ENCODE measurements around the gene ITGA5.

ITGA5 gene

DNA sequence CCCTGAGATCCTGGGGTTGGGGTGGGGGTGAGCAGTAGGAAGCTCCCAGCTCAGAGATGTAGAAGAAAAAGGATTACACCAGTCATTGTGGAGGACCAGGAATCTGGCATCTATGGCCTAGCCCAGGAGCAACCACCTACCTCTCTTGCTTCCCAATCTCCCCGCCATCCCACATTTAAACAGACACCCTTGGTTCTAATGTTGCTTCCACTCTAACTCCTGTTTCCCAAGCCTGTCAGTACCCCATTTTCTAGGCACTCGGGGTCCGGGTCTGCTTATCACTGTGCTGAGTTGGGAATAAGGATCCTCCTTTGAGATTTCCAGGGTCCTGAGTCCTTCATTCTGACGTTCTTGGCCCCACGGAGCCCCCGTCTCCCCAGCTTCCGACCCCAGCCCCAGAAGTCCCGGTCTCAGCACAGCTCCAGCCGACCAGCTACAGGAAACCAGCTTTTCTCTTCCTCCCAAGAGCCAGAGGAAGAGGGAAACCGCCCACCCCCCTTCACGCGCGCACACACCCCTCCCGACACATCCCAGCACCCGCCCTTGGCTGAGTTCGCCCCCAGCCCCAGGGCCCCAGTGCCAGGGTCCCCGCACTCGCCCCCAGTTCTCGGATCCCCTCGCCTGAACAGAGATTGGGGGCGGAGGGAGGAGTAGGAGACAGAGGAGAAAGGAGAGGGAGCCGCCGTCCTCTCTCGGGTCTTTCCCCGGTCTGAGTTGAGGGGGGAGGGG, 1.2 kb downstream of the ITGA5 start:
- TF ChIP-seq, protein P1, sequence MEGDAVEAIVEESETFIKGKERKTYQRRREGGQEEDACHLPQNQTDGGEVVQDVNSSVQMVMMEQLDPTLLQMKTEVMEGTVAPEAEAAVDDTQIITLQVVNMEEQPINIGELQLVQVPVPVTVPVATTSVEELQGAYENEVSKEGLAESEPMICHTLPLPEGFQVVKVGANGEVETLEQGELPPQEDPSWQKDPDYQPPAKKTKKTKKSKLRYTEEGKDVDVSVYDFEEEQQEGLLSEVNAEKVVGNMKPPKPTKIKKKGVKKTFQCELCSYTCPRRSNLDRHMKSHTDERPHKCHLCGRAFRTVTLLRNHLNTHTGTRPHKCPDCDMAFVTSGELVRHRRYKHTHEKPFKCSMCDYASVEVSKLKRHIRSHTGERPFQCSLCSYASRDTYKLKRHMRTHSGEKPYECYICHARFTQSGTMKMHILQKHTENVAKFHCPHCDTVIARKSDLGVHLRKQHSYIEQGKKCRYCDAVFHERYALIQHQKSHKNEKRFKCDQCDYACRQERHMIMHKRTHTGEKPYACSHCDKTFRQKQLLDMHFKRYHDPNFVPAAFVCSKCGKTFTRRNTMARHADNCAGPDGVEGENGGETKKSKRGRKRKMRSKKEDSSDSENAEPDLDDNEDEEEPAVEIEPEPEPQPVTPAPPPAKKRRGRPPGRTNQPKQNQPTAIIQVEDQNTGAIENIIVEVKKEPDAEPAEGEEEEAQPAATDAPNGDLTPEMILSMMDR (IDR thresholded peaks at IDR 0.05), result no peak
- peak overlapping the region; percentile 89 to 93 for H3K27ac ChIP-seq
- peak overlapping the region; percentile 93 for H3K4me3 ChIP-seq
- no peak for DNase-seq (ENCODE audit: low spot score)

DNA sequence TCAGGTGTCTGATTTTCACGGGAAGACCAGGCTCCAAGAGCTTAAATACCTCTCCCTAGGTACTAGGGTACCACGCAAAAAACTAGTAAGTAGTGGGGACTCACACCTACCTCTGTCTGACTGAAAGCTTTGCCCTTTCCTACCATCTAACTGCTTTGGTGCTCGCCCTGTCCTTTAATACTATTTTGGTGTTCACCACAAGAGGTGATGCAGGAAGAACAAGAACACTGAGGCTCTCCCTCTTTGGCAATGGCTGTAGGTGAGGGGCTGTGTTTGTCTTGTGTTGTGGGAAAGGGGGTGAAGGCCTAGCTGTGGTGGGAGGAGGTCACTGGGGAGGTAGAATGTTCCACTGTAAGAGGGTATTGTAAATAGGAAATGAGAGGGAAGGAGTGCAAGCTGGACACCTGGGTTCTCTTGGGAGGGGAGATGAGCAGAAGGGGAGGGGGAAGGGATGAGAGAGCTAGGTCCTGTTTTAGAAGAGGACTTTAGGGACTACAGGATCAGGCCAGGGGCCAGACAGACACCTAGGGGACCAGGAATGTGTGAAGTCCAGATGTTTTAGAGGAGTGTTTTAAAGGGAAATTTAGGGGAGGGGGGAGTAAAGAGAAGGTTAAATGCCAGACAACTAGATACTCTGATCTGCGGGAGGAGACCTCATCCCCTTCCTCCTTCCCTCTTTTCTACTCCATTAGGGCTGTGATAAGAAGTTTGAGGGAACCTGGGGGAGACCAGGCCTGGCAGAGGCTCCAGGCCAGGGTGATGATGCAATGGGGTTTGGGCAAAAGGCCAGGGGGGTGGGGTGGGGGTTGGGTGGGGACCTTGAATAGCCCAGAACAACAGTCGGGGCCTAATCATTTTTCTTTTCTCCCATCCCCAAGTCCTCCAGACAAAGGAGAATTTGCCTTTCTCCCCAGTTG, 2.1 kb downstream of the ITGA5 start:
- peak overlapping the region; percentile 93 for H3K4me3 ChIP-seq
- DNase-seq (ENCODE audit: low spot score), result no peak
- TF ChIP-seq, protein P1 (IDR thresholded peaks at IDR 0.05), result no peak
- H3K27ac ChIP-seq, result peak overlapping the region; percentile 89 to 93

DNA sequence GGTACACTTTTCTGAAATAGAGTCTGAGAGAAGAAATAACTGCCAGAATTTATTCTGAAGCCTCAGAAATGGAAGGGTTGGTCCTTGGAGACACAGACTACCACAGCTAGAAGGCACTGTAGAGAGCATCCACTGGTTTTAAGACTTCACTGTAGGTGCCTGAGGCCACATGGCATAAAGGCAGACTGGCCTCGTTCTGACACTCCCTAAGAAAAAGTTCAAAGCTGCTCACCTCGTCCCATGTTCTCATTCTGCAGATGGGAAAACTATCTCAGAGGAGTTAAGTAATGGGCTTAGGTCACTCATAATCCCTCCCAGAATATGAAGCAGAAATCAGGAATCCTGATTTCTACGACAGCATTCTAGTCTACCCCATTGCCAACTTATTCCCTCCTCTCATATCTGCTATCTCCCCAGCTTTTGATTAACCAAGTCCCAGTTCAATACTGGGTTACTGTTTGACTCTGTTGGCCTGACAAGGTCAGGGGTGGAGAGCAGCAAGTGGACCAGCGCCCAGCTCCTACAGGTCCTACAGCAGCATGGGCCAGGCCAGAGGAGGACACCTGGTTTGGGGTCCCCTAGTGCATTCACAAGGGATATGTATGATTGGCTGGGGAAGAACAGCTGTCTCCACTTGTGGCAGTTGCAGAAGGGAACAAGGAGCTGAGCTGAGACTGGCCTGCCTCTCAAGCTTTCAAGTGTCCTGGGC, 3.7 kb downstream of the ITGA5 start:
- no peak for DNase-seq (ENCODE audit: low spot score)
- peak overlapping the region in 1 of 2 donors; percentile 59 for H3K27ac ChIP-seq
- TF ChIP-seq, protein P1 (IDR thresholded peaks at IDR 0.05), result no peak
- H3K4me3 ChIP-seq, result peak overlapping the region; percentile 93

DNA sequence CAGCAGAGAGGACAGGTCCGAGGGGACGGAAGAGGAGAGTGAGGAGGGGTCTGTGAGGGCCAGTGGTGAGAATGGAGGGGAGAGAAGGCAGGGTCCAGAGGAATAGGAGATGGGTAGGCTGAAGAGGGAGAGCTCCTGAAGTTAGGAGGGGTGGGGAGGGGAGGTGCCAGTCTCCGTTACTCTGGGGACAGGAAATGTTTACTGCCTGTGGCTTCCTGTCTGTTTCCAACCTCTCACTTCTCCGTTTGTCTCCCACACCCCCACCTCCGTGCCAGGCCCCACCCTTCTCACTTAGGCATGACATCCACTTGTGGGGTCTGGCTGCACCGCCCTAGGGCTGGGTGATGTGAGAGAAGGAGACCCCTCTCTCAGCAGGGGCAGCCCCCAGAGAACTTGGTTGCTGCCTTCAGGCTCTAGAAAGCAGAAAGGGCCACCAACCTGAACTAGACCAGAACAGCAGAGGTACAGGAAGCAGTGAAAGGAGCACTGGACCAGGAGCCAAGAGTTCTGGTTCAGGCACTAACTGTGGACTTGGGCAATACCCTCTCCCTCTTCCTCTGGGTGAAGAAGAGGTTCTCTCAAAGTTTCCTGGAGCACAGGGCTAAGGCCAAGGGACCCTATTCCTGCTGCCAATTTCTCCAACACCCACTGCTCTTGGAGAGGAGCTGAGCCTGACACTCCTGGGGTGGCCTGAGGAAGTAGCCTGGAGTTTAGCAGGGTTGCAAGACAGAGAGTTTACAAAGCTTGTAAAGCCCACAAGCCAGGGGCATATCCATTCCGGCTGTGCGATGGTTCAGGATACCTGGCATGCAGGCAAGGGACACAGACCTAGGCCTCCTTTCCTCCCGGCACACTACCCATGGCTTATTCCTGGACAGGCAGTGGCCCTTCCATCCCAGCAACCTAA, 5.5 kb downstream of the ITGA5 start:
- Histone ChIP-seq H3K27ac (peak overlapping the region; percentile 54 to 85), H3K4me3 (peak overlapping the region; percentile 93)
- no peak for DNase-seq (ENCODE audit: low spot score)
- TF ChIP-seq, protein P1 (IDR thresholded peaks at IDR 0.05), result no peak

DNA sequence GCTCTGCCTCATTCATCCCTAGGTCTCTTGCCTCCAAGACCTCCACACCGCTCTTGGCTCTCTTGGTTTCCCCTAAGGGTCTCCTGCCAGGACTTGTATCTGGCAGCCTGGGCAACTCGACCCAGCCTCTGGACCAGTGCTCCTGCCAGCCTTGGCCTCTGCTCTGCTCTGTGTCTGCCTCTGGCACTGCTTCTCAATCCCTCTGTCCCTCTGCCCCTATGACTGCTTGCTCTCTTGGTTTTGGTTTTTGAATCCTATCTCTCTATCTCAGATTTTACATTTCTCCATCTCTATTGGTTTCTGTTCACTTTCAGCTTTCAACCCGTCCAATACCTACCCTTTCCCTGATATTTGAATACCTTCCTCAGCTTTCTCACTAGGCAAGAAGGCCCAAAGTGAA, 6.3 kb downstream of the ITGA5 start:
- H3K4me3 ChIP-seq, result peak overlapping the region; percentile 93
- H3K27ac ChIP-seq, result peak overlapping the region; percentile 35 to 85
- TF ChIP-seq, protein P1 (IDR thresholded peaks at IDR 0.05), result no peak
- no peak for DNase-seq (ENCODE audit: low spot score)

DNA sequence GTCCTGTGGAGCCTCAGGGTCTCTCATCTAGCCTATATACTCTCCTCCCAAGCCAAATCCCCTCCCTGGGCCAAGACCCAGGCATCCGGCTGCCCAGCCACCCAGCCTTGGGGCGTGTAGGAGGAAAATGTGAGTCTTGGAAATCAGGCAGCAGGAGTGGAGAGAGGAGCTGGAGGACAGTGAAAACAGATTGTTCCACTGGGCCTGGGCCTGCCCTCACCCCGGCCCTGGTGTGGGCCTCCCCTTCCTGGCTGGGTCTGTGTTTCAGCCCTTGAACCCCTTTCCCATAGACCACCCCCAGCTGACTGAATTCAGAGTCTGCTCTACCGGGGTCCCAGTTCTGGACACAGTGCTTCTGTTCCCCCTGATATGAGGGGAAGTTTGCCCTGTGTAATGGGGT, 6.7 kb downstream of the ITGA5 start:
- Histone ChIP-seq H3K27ac (peak overlapping the region; percentile 35 to 85), H3K4me3 (peak overlapping the region; percentile 93)
- TF ChIP-seq, protein P1 (IDR thresholded peaks at IDR 0.05), result no peak
- DNase-seq (ENCODE audit: low spot score), result no peak

All from coronary artery (tissue), 2 donors.